Tibial nerve (tissue), 4 donors: ENCODE data around the gene ADAM30. TPM values are rescaled to one million over a fixed set of nuclear protein-coding genes. Genes with fewer than 3 reads are reported as not detected.

Experiments
- DNase-seq, 2 donors: peaks; one replicate each; pipeline ENCODE4 v3.0.0-alpha.2; 2019; ENCODE audit warnings: low spot score in 2 of 2
- H3K27ac ChIP-seq, 4 donors: fragments of 200-600 bp; sonication (generic) in 3 of 4; one replicate each; pipeline ENCODE4 v1.5.1; 2017 to 2019; ENCODE audit warnings: mild to moderate bottlenecking in 1 of 4
- H3K27me3 ChIP-seq, 2 donors: fragments of 200-600 bp; sonication (generic) in 1 of 2; one replicate each; pipeline versions ENCODE4 v1.5.1 to v1.6.0; 2017 to 2019
- H3K36me3 ChIP-seq, 3 donors: fragments of 200-600 bp; sonication (generic); one replicate each; pipeline ENCODE4 v1.5.1; 2018 to 2019
- H3K4me1 ChIP-seq, 4 donors: fragments of 200-600 bp; sonication (generic) in 3 of 4; one replicate each; pipeline ENCODE4 v1.5.1; 2017 to 2019
- H3K4me3 ChIP-seq, 4 donors: fragments of 200-600 bp; sonication (generic) in 3 of 4; one replicate each; pipeline ENCODE4 v1.5.1; 2017 to 2019; ENCODE audit warnings: mild to moderate bottlenecking in 1 of 4, moderate library complexity in 1 of 4
- H3K9me3 ChIP-seq, 4 donors: fragments of 200-600 bp; sonication (generic) in 3 of 4; one replicate each; pipeline ENCODE4 v1.5.1; 2017 to 2019
- EP300 ChIP-seq, 2 donors: sonication (generic); formaldehyde crosslinking; IDR thresholded peaks; one replicate each; pipeline ENCODE4 v1.6.1; 2017; ENCODE audit warnings: antibody characterized with exemption in 2 of 2, mild to moderate bottlenecking in 1 of 2
- POLR2A ChIP-seq, 2 donors: fragments of 450-650 bp; IDR thresholded peaks; one replicate each; pipeline ENCODE4 v1.6.1; 2017; ENCODE audit warnings: antibody characterized with exemption in 2 of 2, mild to moderate bottlenecking in 2 of 2, moderate library complexity in 2 of 2
- WGBS, 2 donors: methylation state at CpG; one replicate each; pipeline ENCODE4 v1.1.5; 2018; 5-methylcytosine and 5-hydroxymethylcytosine counted together
- total RNA-seq, 4 donors: library from RNA; depleted of rRNA; stranded (reverse); fragments of >200 nt; gene quantifications; one replicate each; pipeline ENCODE4 v1.1.0, GENCODE V29; 2016
- TF ChIP-seq, protein P1 (sequence below), 5 experiments: fragments of 200-600 bp in 3 of 5; fragments of 450-650 bp in 2 of 5; sonication (generic) in 3 of 5; IDR thresholded peaks; one replicate each; pipeline ENCODE4 v1.5.1; 2016 to 2019; ENCODE audit warnings: antibody characterized with exemption in 5 of 5, mild to moderate bottlenecking in 3 of 5, moderate library complexity in 2 of 5

Gene ADAM30
- total RNA-seq, result not detected

DNA sequence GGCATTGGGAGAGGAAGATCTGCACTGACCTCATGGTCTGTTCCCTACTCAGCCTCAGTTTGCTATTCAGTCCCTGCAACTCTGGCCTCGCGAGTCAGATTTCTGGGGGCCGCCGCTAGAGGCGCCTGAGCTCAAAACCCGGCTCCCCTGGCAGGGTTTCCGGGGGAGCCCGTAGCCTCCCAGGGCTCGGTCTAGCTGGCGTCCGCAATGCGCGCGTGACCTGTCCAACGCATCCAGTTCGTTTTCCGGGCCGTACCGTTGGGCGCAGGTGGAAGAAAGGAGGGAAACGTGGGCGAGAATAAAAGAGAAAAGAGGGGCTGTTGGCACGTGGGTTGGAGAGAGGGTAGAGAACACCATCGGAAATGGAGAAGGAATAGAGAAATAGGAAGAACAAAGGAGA lies at the start of gene ADAM30:
Gene ADAM30, minus strand, starts transcription at position 213 of the 400 bp plus-strand sequence. Its CDS starts 179 bp downstream, at position 34.
- Histone ChIP-seq H3K36me3 (no peaks in the 10 kb centered on the region), H3K9me3 (no peaks in the 10 kb centered on the region), H3K27me3 (peaks cover 0 to 8% of the 10 kb centered on the region in 2 donors), H3K4me1 (no peaks in the 10 kb centered on the region), H3K27ac (no peak within 1 kb of the TSS), H3K4me3 (no peak within 1 kb of the TSS)
- no peak for DNase-seq
- 50 to 55% methylated on average over 24 of the region's 24 CpGs for WGBS, 2 donors
- TF ChIP-seq, protein P1, sequence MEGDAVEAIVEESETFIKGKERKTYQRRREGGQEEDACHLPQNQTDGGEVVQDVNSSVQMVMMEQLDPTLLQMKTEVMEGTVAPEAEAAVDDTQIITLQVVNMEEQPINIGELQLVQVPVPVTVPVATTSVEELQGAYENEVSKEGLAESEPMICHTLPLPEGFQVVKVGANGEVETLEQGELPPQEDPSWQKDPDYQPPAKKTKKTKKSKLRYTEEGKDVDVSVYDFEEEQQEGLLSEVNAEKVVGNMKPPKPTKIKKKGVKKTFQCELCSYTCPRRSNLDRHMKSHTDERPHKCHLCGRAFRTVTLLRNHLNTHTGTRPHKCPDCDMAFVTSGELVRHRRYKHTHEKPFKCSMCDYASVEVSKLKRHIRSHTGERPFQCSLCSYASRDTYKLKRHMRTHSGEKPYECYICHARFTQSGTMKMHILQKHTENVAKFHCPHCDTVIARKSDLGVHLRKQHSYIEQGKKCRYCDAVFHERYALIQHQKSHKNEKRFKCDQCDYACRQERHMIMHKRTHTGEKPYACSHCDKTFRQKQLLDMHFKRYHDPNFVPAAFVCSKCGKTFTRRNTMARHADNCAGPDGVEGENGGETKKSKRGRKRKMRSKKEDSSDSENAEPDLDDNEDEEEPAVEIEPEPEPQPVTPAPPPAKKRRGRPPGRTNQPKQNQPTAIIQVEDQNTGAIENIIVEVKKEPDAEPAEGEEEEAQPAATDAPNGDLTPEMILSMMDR (IDR thresholded peaks at IDR 0.05), result no peak
- TF ChIP-seq POLR2A (IDR thresholded peaks at IDR 0.05), result no peak
- no peak for TF ChIP-seq EP300 (IDR thresholded peaks at IDR 0.05)

DNA sequence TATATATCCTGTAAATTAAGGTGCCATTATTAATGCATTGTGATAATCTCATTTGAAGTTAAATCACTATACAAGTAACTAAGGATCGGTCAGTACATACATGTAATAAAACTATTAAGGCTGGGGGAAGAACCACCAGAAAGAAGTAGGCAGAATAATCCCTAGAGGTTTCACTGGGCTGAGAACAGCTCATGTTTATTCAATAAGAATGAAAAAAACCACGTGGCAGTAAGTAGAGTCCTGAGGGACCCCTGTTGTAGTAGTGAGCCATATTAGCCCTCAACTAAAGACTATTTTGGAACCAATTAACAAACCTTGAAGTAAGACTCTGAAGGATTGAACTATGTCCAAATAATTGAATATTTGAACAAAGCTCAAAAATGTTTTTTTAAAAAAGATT lies 46.9 kb upstream of the ADAM30 start:
- Histone ChIP-seq H3K27me3 (no peaks in the 10 kb centered on the region), H3K27ac (no peak overlapping the region), H3K36me3 (peaks cover 0 to 41% (median 10%) of the 10 kb centered on the region in 3 donors), H3K4me3 (no peak overlapping the region), H3K9me3 (no peaks in the 10 kb centered on the region), H3K4me1 (peaks cover 0 to 38% (median 3%) of the 10 kb centered on the region in 4 donors)
- 62 to 63% methylated on average over 2 of the region's 2 CpGs for WGBS, 2 donors
- TF ChIP-seq POLR2A (IDR thresholded peaks at IDR 0.05), result no peak
- TF ChIP-seq EP300 (IDR thresholded peaks at IDR 0.05), result no peak
- TF ChIP-seq, protein P1 (IDR thresholded peaks at IDR 0.05), result no peak
- no peak for DNase-seq

DNA sequence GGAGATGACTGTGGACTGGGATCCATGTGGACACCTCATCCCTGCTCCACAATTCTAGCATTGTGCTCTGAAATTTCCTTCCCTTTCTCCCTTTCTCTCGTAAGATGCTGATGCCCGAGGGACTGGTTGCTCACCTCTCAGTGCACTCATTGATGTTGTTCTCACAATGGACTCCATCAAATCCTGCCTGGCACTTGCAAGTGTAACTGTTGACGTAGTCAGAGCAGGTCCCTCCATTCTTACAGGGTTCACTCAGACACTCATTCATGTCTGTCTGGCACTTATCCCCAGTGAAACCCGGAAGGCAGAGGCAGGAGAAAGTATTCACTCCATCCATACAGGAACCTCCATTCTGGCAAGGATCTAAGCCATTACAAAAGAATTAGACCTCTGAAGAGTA lies 45.1 kb upstream of the ADAM30 start:
- no peak overlapping the region for H3K4me3 ChIP-seq
- TF ChIP-seq EP300 (IDR thresholded peaks at IDR 0.05) (no peak), POLR2A (IDR thresholded peaks at IDR 0.05) (no peak)
- TF ChIP-seq, protein P1 (IDR thresholded peaks at IDR 0.05), result no peak
- no peak for DNase-seq
- 63 to 67% methylated on average over 4 of the region's 4 CpGs for WGBS, 2 donors
- peaks cover 0 to 53% (median 16%) of the 10 kb centered on the region in 3 donors for H3K36me3 ChIP-seq
- no peaks in the 10 kb centered on the region for H3K9me3 ChIP-seq
- H3K27me3 ChIP-seq, result no peaks in the 10 kb centered on the region
- no peak overlapping the region for H3K27ac ChIP-seq
- H3K4me1 ChIP-seq, result peaks cover 0 to 19% (median 3%) of the 10 kb centered on the region in 4 donors

DNA sequence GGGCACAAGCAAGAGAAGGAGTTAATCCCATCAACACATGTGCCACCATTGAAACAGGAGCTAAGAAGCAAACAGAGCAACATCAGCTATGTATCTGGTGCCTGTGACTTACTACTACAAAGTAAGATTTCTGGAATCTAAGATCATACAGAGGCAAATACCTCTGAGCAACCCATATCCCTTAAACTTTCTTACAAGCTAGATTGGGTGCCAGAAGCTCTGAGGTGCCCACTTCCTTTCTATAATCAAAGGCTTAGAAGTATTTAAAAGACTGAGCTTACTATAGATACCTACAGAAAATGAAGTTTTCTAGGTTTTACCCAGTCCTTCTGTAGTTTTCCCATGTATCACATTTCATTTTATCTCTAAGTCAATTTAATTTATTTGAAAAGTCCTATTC lies 44.4 kb upstream of the ADAM30 start:
- TF ChIP-seq, protein P1 (IDR thresholded peaks at IDR 0.05), result no peak
- no peak for TF ChIP-seq POLR2A (IDR thresholded peaks at IDR 0.05)
- TF ChIP-seq EP300 (IDR thresholded peaks at IDR 0.05), result no peak
- Histone ChIP-seq H3K9me3 (no peaks in the 10 kb centered on the region), H3K27me3 (no peaks in the 10 kb centered on the region), H3K4me1 (peaks cover 0 to 13% (median 2%) of the 10 kb centered on the region in 4 donors), H3K4me3 (no peak overlapping the region), H3K27ac (no peak overlapping the region), H3K36me3 (peaks cover 0 to 60% (median 16%) of the 10 kb centered on the region in 3 donors)
- DNase-seq, result no peak

DNA sequence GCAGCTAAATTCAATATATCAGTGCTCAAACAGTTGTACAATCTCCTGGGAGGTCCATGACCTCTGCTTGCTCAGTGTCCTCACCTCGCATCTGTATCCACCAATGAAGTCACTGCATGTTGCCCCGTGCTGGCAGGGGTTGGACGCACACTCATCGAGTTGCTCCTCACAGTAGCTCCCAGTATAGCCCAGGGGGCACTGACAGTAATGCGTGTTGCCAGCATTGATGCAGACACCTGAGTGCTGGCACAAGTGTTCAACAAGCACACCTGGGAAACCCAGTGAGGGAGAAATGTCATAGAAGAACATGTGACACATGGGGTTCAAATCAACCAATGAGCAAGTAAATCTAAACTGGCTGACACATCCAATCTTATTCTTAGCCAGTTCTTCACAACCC lies 40.9 kb upstream of the ADAM30 start:
- no peaks in the 10 kb centered on the region for H3K27me3 ChIP-seq
- TF ChIP-seq, protein P1 (IDR thresholded peaks at IDR 0.05), result no peak
- TF ChIP-seq POLR2A (IDR thresholded peaks at IDR 0.05), result no peak
- no peak for TF ChIP-seq EP300 (IDR thresholded peaks at IDR 0.05)
- 90 to 95% methylated on average over 5 of the region's 5 CpGs for WGBS, 2 donors
- no peak overlapping the region for H3K27ac ChIP-seq
- H3K4me3 ChIP-seq, result no peak overlapping the region
- DNase-seq, result no peak
- H3K4me1 ChIP-seq, result peaks cover 0 to 4% (median 0%) of the 10 kb centered on the region in 4 donors
- H3K36me3 ChIP-seq, result peaks cover 0 to 90% (median 36%) of the 10 kb centered on the region in 3 donors
- H3K9me3 ChIP-seq, result peaks cover 0 to 22% (median 3%) of the 10 kb centered on the region in 4 donors
